Stimulated activated CD8-positive, alpha-beta memory T cell treated with anti-CD3 and anti-CD28 coated beads, Interleukin-4, amount 100 ng/mL, for 48 hours (primary cell): Measurements from ENCODE around the gene NLGN1.

Source experiments
- DNase-seq: peaks from one replicate; pipeline ENCODE4 v3.0.0-alpha.2; 2020

Gene NLGN1

DNA sequence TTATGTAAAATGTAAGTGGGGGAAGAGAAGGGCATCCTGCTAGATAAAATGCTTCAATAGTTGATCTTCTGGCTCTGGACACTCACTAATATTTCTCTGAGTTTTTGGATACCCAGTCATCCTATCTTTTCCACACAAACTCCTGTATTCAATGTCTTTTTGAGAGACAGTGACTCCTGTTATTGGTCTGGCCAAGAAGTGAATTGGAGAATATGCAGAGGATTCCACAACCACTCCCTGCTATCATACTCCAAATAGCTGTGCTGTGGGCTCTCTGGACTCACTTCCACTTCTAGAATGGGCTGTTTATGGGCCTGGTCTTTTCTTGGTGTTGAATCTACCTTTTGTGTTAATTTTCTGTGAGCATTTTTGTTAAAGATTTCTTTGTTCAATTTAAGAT, 376.8 kb downstream of the NLGN1 start:
- DNase-seq: no peak

DNA sequence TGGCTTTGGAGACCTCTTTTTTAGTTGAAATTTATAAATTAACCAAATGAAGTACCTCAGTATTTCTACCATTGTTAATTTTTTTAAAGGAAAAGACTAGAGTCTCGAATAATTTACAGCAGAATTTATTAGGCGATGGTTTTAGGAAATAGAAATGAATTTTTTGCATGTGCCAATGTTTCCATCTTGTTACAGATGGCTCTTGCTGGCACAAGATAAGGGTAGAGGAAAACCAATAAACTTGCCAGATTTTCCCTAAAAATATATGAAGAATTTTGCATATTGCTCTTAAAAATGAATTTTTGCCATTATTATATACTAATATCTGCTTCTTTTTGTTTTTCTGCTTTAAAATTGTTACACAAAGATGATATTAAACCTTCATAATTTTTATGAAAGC, 380.7 kb downstream of the NLGN1 start:
- DNase-seq: no peak

DNA sequence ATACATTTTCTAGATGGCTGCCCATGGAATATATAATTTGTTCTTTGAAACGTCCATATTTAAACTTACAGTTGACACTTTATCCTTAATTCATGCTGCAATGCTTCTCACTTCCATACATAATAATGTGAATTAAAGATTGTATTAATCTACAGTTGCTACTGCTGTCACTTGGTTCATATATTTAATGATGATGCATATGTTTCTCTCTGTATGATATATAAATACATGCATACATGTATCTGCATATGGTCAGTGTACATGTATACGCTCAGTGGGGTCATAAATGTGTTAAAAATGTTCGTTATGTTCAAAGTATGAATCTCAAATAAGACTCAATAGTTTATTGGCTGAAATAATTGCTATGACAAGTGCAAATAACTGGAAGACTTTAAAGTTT, 382.5 kb downstream of the NLGN1 start:
- no peak for DNase-seq

DNA sequence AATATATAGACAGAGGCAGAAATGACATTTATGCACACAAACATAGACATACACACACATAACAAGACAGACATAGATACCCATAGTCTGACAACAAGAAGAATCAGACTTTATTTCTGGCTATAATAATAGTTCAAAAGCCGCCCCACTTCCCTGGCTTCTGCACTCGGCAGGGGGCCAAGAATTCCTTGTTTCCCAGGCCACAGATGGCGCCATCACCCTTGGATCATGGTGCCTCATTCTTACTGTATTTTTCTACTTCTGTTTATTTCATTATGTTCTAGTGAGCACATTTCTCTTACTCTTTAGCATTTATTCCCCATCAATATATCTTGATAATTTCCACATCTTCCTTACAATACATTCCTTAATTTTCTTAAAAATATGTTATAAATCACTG, 387.5 kb downstream of the NLGN1 start:
- DNase-seq: no peak

DNA sequence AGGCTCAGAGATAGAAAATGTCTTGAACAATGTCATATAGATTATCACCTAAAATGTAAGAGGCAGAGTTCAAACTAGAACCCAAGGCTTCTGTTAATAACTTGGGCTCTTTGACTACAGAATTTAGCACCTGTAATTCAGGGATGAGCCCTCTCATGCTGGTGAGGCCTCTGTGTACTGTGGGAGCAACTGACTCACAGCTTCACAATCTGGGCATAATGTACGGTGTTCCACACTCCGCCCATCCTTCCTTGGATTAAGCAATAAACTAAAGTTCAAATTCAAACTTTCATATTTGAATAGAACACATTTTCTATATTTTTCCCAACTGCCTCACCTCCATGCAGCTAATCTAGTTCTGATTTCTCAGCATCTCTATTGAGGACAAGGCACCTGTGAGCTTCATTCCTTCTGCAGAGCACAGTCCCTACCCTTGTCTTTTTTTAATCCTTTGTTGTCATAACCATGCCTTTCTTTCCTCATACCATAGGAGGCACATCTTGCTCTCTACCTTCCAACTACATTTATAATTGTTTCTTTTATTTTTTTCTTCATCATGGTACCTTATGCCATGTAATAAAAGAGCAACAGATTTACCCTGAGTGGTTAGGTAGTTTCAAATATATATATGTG, 392.1 kb downstream of the NLGN1 start:
- no peak for DNase-seq

DNA sequence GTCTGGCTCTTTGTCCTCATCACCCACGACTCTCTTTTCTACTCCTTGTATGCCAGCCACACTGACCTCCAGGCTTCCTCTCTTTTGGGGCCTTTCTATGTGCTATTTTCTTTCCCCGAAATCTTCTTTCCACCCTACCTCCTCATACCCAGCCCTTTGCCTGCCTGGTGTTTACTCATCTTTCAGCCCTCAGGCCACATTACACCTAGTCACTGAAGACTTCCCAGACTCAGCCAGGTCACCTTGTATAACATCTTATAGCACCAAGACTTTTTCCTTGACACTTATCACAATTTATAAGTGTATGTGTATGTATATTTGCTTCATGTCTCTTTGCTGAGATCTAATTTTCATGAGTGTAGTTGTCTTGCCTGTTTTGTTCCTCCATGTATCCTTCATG, 396.4 kb downstream of the NLGN1 start:
- DNase-seq: no peak

DNA sequence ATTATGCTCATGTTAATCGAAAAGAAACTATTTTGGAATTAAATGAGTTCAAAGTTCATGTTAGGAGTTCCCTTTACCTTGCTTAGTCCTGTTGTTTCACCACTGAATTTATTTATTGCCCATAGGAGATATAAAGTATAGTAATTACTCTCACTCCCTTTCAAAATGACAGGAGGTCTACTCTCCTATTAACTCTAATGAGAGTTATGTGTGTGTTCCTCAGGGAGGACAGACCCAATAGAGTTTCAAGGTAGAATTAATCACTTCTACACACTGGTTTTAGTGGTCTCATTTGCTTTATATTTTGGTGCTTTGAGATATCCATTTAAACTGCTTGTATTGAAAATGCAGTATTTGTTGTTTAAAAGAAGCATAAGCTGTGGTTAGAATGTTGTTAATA, 398.9 kb downstream of the NLGN1 start:
- DNase-seq: no peak

DNA sequence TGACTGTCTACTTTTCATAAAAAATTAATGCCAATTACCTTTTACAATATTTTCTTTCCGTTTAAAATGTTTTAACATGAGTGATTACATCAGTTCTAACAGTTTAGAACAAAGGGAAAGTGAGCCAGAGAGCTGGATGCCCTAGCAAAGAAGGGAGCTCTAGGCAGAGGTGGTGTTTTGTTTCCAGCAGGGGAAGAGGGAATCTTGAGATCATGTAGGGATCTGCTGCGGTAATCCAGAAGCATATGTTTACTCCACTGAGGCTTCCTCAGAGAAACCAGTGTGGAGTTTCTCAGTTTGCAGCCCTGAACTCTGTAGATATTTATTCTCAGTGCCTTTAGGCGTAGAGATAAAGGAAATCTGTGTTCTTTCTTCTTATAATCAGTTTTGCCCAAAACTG, 399.3 kb downstream of the NLGN1 start:
- no peak for DNase-seq

DNA sequence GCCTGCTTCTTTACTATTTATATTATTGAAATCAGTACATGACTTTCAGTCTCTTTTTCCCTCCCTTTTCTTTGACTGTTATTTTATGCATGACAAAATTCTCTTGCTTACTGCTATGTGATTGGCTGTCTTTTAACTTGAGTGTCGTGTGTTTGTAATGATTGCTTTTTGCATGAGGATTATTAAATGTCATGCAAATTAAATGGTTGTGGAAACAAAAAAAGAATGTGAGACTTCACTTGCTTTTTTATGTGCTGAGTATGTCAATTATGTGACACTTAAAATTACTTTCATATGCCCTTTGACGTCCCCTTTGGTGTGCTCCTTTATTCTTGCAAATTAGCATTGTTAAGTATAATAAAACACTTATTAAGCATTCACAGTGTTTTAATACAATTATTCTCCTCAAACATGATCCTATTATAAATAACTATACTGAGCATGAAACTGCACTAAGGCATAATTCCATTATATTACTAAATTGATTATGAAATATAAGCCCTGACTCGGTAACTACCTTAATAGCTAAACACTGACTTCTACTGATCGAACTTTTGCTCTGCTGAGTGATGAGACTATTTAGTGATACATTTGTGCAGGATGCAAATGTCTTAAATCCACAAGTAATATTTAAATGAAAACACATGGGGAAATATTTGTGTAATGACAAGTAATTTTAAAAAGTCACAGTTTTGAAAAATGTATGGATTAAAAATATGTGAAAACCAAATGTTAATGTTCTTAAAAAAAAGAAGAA, 401.7 kb downstream of the NLGN1 start:
- no peak for DNase-seq

DNA sequence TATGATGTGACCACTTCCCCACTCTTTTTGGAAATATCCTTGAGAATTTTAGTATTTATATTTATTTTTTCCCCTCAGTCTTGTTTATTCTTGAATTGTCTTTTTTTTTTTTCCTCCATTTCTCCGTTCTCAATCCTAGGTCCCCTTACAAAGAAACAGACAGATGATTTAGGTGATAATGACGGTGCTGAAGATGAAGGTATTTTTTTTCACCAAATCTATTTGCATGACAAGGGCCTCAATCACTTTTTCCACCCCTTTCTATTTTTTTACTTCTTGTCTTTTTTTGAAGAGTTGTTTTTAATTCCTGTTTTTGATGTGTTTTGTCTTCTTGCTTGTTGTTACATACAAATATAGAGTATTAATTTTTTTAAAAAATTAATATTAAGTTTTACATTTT, 402.6 kb downstream of the NLGN1 start:
- no peak for DNase-seq

DNA sequence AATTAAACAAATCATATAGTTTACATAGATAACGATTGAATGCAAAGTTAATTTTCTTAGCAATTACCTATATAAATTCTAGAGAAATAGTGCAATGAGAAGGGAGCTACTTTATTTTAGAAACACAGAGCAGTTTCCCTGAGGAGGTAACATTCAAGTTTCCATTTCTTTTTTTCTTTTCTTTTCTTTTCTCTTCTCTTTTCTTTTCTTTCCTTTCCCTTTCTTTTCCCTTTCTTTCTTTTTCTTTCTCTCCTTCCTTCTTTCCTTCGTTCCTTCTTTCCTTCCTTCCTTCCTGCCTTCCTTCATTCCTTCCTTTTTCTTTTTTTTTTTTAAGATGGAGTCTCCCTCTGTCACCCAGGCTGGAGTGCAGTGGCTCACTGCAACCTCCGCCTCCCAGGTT, 417.3 kb downstream of the NLGN1 start:
- DNase-seq: no peak

DNA sequence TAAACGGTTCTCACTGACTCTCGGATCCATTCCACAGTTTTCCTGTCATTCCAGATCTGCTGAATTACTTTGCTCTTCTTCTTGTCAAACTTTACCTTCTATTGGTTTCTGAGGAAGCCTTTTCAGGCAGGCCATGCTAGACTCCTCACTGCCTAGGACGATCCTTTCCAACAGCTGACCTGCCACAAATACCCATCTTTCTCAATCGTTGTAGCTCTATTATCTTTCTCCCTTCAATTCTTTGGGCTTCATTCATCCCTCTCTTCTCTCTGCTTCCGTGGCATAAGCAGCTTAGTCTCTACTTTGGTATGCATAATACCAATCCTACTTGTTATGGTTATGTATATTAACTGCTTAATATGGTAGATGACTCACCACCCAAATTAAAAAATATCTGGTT, 421.8 kb downstream of the NLGN1 start:
- no peak for DNase-seq

DNA sequence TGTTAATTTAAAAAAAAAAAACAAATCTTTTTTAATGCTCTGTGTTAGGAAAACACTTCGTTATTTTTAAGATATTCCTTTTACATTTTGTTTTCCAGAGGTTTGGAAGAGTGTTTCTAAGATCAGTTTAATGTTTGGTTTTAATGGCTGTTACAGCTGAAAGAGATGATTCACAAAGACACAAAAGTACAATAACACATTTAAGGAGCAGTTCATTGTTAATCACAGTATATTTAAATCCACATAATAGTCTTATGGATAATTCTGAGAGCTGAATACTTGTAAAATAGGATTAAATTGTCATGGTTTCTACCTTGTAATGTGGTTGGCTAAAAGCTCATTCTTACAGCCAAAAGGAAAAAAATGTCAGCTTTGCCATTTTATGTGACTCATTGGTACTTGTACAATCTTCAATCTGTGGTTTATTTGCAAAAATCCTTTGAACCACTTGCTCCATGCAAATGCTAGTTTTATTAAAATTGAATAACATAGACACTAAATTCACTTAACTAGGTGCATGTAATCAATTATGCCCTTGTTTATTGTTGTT, 426.4 kb downstream of the NLGN1 start:
- no peak for DNase-seq

DNA sequence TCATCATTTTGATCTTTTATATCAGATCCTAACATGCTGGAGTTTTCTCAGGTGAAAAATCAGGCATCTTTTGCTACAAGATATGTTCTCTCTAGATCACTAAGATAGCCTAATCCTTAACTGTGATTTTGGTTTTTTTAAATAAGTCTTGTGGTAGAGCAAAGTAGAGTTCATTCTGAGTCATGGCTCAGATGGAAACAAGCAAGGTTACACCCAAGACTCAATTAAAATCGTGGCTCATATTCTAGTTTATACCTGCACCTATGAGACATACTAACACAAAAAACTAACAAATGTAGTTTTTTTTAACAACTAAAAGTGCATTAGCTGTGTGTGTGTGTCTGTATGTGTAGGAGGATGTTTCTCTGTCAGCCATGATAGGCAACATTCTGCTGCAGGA, 428.2 kb downstream of the NLGN1 start:
- no peak for DNase-seq

DNA sequence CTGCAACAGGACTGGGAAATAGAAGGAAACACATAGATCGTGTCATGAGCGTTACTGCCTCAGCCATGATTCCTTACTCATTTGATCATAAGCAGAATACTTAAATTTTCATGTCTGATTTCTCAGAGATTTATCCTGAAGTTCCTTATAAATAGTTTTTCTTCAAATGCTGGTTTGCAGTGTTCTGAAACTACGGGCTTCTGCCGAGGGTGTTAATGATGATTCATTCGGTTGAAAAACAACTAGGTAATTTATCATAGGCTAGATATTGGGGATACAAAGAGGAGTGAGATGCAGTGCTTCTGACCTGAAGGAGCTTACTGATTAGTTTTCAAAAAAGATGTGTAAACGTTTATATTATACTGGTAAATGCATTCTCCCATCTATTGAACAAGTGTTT, 428.9 kb downstream of the NLGN1 start:
- DNase-seq: no peak

DNA sequence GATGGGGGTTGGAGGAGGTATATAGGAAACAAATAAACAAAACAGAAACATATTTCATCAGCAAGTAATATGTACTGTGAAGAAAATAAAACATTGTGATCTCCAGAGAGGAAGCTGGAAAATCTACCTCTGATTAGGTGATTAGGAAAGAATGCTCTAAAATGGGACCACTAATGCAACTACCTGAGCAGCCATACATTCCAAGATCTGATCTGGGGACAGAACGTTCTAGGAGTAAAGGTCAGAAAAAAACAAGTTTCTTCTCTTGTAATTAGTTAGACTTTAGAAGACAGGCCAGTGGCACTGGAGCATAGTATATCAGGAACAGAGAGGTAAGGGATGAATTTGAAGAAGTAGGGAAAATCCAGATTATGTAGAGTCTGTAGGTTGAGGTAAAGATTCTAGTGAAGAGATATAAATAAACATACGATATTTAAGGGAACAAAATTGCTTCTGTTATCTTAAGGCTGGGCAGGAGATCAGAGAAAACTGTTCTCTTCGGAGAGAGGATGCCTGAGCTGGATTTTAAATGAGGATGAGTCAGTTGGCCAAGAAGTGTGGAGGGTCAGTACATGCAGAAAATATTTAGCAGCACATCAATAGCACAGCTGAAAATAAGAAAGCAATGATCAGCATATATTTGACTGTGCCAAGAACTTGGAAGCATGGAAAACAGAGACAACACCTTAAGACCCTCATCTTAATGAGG, 429.5 kb downstream of the NLGN1 start:
- DNase-seq: no peak

DNA sequence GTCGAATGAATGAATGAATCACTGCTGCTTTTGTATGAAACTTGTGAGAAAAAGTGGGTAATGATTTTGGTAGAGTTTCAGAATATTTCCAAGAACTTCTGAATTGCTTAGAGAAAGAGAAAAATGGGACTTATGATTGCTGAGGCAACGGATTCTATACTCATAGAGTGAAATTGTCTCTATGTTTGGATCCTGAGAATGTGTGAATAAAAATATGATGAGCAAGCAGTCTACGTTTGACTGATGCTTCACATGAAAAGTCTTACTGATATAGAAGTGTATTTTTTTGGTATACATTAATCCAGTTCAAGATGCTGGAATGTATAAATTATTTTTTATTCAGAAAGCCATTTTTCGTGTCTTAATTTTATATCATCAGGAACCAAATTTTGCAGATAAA, 441.1 kb downstream of the NLGN1 start:
- no peak for DNase-seq

DNA sequence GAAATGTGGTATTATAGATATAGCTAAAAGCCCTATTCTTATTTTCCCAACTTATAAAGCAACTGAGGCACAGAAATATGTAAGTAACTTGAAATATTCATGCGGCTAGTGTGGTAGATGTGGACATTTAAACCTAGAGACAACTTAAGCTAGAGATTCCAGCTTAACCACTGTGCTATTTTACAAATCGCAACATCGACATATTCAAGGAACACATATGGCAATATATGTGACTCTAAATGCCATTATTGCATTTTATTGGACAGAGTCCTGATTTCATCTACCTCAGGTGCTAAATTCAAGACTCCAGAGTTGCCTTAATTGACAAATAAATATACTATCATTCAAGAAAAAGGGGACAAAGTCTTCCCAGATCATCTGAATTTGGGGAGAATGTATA, 442.3 kb downstream of the NLGN1 start:
- no peak for DNase-seq

DNA sequence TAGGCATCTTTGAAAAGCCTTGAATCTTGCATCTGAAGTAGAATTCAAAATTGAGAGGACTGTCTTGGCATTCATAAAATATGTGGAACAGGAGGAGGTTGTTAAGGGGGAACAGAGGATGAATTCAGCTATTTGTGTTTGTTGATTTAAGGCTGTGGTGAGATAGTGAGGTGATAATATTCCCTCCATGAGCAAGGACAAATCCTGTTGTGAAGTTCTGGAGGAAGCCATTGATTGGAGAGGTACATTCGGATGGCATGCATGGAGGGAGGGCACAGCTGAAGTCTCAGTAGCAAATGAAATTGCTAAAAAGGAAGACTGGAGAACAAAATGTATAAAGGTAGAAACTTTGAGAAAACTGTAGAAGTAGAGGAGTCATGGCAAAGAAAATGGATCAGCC, 443.8 kb downstream of the NLGN1 start:
- no peak for DNase-seq

DNA sequence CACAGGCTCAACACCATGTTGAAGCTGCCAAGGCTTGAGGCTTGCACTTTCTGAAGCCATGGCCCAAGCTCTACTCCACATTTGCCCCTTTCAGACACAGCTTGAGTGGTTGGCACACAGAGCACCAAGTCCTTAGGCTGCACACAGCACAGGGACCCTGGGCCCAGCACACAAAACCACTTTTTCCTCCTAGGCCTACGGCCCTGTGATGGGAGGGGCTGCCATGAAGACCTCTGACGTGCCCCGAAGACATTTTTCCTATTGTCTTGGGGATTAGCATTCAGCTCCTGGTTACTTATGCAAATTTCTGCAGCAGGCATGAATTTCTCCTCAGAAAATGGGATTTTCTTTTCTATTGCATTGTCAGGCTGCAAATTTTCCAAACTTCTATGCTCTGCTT, 445.5 kb downstream of the NLGN1 start:
- DNase-seq: no peak

DNA sequence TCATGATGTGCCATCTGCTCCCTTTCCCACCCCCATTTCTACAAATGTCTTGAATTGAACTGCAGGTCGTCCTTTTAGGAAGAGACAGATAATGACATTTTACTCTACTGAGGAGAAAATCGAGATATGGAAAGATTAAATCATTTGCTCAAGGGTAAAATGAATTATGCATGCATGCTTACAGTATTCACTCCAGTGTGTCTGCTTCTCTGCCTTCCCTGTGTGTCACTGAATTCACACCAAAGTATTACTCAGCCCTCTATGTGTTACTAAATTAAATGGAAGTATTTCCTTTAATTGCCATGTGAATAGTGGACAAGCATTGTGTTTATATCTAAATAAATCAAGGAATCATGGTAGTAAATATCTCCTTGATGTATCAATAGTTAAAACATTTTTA, 449.0 kb downstream of the NLGN1 start:
- DNase-seq: no peak

DNA sequence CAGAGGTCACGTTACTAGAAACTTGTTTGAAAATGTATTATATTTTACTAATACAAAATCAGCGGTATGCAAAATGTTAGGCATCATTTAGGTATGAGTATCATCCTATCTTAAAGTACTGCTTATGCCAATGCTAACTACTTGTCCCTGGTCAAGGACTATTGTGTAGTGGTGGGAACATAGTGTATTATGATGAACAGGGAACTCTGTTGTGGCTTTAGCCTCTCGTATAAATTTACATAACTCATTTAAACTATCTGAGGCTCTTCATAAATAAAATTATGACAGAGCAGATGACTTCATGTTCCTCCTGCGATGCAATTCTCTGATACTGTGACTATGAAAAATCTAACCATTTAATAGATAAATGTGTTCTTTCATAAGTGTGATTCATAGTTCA, 451.9 kb downstream of the NLGN1 start:
- no peak for DNase-seq

DNA sequence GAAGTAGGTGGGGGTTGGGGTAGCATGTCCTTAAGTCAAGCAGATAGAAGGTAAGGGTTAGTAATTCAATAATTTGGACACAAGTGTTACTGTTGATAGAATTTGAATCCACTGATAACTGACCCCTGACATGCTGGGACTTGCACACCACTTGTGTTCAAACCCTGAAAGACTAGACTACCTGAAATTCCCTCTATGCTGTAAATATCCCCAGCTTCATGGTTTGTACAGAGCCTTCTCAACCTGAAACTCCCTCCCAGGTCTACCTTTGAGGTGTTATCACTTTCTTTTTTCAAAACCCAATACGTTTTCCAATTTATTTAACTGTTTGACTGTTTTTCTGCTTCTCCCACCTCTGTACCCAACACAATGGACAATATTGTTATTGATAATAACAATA, 459.6 kb downstream of the NLGN1 start:
- no peak for DNase-seq

DNA sequence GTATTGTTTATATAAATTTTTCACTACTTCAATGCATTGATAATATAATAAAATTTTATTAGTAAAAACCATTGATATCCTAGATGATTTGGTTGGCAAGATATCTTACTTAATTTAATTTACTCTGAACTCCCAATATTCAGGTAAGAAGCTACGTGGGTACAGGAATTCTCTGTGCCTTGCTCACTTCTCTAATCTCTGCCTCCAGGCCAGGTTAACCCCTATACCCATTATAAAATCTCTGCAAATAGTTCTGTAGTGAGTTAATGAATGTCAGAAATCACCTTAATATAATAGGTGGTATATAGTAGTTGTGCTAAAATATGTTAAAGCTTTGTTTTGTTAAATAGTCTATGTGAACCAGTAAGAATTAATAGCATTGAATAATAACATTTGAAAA, 465.2 kb downstream of the NLGN1 start:
- DNase-seq: no peak
